ENCODE results near the gene ZNF350. TPM values are rescaled to one million over a fixed set of nuclear protein-coding genes. Genes with fewer than 3 reads are reported as not detected.
A peak's percentile ranks its signal among the peaks of the same experiment; 100 is the strongest.

The ZNF350 gene
- polyA plus RNA-seq, 1 of the 3 experiments (the other 2 are of a cell fraction), result 3.4 TPM

- Histone ChIP-seq H3F3A (replicated peaks; ENCODE audit: insufficient read depth) (peaks cover 9% of the 10 kb centered on the region), H2AFZ (ENCODE audit: low read depth) (peak overlapping the region; percentile 93), H3K79me2 (ENCODE audit: insufficient read depth) (peaks cover 20% of the 10 kb centered on the region), H3K27ac (ENCODE audit: low read depth in 2 of 2, low read length in 1 of 2) (peak overlapping the region; percentile 89 to 95), H3K9ac (peak overlapping the region; percentile 86), H3K4me1 (ENCODE audit: control insufficient read depth in 1 of 2, insufficient read depth in 2 of 2, low read depth in 1 of 2, low read length in 1 of 2) (no peaks in the 10 kb centered on the region; a peak in 2 of 4 replicates), H3K9me3 (peaks cover 35% of the 10 kb centered on the region; the same call in 1 of the 2 replicates), H3K27me3 (ENCODE audit: insufficient read depth) (no peaks in the 10 kb centered on the region), H4K20me1 (ENCODE audit: insufficient read depth) (no peaks in the 10 kb centered on the region), H3K9me2 (no peaks in the 10 kb centered on the region), H3K4me3 (ENCODE audit: low read depth in 2 of 2, low read length in 1 of 2) (peak overlapping the region; percentile 62 to 78), H3K4me2 (peak overlapping the region; percentile 74), H3K36me3 (replicated peaks in 1 of 2; ENCODE audit: control insufficient read depth in 1 of 2, insufficient read depth in 2 of 2, low read length in 1 of 2) (peaks cover 25 to 43% of the 10 kb centered on the region in 2 experiments)
- peak; percentile 58 for DNase-seq
- TF ChIP-seq PBX3 (IDR thresholded peaks at IDR 0.05) (no peak), EZH2phosphoT487 (IDR thresholded peaks at IDR 0.05; ENCODE audit: borderline replicate concordance, low read depth) (no peak), REST (IDR thresholded peaks at IDR 0.05; ENCODE audit: low read depth, low read length) (no peak), EP300 (IDR thresholded peaks at IDR 0.05; ENCODE audit: borderline replicate concordance in 1 of 2, low read depth in 1 of 2, low read length in 1 of 2) (no peak), POLR2AphosphoS5 (IDR thresholded peaks at IDR 0.05; ENCODE audit: low read depth, low read length) (no peak), GABPA (IDR thresholded peaks at IDR 0.05; ENCODE audit: low read depth) (no peak), MXI1 (IDR thresholded peaks at IDR 0.05; ENCODE audit: low read depth, low read length) (no peak), TAF1 (IDR thresholded peaks at IDR 0.05; ENCODE audit: borderline replicate concordance, low read depth, low read length) (no peak), YY1 (IDR thresholded peaks at IDR 0.05; ENCODE audit: low read depth) (no peak), MEF2A (IDR thresholded peaks at IDR 0.05; ENCODE audit: borderline replicate concordance, low read depth) (no peak), ZBTB33 (IDR thresholded peaks at IDR 0.05; ENCODE audit: borderline replicate concordance, low read depth) (no peak)
- TF ChIP-seq, protein P1, sequence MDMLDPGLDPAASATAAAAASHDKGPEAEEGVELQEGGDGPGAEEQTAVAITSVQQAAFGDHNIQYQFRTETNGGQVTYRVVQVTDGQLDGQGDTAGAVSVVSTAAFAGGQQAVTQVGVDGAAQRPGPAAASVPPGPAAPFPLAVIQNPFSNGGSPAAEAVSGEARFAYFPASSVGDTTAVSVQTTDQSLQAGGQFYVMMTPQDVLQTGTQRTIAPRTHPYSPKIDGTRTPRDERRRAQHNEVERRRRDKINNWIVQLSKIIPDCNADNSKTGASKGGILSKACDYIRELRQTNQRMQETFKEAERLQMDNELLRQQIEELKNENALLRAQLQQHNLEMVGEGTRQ (IDR thresholded peaks at IDR 0.05; ENCODE audit: borderline replicate concordance, low read depth, low read length), result no peak
- TF ChIP-seq, protein P2, sequence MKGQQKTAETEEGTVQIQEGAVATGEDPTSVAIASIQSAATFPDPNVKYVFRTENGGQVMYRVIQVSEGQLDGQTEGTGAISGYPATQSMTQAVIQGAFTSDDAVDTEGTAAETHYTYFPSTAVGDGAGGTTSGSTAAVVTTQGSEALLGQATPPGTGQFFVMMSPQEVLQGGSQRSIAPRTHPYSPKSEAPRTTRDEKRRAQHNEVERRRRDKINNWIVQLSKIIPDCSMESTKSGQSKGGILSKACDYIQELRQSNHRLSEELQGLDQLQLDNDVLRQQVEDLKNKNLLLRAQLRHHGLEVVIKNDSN (IDR thresholded peaks at IDR 0.05; ENCODE audit: borderline replicate concordance, low read depth), result no peak
- TF ChIP-seq, protein P3, sequence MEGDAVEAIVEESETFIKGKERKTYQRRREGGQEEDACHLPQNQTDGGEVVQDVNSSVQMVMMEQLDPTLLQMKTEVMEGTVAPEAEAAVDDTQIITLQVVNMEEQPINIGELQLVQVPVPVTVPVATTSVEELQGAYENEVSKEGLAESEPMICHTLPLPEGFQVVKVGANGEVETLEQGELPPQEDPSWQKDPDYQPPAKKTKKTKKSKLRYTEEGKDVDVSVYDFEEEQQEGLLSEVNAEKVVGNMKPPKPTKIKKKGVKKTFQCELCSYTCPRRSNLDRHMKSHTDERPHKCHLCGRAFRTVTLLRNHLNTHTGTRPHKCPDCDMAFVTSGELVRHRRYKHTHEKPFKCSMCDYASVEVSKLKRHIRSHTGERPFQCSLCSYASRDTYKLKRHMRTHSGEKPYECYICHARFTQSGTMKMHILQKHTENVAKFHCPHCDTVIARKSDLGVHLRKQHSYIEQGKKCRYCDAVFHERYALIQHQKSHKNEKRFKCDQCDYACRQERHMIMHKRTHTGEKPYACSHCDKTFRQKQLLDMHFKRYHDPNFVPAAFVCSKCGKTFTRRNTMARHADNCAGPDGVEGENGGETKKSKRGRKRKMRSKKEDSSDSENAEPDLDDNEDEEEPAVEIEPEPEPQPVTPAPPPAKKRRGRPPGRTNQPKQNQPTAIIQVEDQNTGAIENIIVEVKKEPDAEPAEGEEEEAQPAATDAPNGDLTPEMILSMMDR (IDR thresholded peaks at IDR 0.05), result no peak
- WGBS (ENCODE audit: low lambda C conversion rate), result 16% methylated on average over 5 of the region's 5 CpGs
- CTCF ChIA-PET, result no interaction called here
- POLR2A ChIA-PET, result interaction anchor here (0.7 to 1.5 kb wide), 4 partner anchors 9 to 161 kb away, joined by 3 to 7 read pairs (median 4); partner anchors contain the start of genes ZNF432 and ZNF615
Measured at GRCh38 chr19:52028780-52029123, 42.1 kb upstream of the ZNF350 start.
